ENCODE data around the gene MISFA. TPM values are rescaled to one million over a fixed set of nuclear protein-coding genes. Genes with fewer than 3 reads are reported as not detected.

MISFA gene
- total and polyA plus RNA-seq, 9 of the 15 experiments (the other 6 are each of a cell fraction or from before 2014, with no cell fraction given): 1.6 to 6.3 (median 3.4) TPM

DNA sequence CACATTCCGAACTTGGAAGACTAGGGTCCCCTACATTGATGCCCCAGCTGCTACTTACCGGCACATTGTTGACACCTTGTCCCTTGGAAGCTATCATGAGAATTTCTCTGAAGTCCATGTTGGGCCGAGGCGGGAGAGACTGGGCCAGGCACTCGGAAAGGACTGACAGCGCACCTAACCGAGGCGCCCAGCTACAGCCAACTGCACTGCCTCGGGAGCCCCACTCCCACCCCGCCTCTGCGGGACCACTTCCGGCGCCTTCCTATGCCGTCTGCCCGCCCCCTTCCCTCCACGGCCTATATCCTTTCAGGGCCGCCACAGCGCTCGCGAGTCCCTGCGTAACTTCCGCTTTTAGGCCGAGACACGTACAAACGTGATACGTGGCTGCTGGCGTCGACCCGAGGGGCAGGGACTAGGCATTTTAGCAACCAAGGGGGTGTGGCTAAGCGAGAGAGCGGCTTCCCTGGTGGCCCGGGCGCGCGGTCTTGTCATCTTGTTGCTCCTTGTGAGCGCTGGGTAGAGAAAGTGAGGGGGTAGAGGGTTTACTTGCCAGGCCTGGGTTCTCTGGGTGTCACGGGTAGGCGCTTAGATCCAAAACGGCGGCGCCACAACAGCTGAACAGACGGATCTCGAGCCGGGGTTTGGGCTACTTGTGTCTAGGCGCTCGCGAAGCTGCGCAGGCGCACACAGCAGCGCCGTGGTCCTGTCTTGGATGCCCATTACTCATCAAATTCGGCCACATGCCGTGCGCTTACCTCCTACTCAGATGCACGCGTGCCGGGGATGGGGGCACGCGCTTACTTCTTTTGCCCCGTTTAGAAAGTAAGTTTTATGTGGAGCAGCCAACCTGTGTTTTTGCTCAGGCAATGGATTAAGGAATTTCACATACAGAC is 34.8 kb downstream of the MISFA start, which contains the start of gene SPTY2D1 (continued):
- TF ChIP-seq ZBTB17 (CRISPR knock-in tag; IDR thresholded peaks at IDR 0.05) (0 out of 2 replicates have a peak, but pooled peaks have one; percentile 20), TEAD1 (CRISPR knock-in tag; IDR thresholded peaks at IDR 0.05) (peak in 1 of 2 experiments; percentile 70; a peak in 1 of 4 replicates), FOXK2 (conservative IDR thresholded peaks at IDR 0.05 in 1 of 2, IDR thresholded peaks at IDR 0.05 in 1 of 2; ENCODE audit: low read depth in 2 of 2) (peak; percentile 71 to 91), EP400 (IDR thresholded peaks at IDR 0.05) (peak; percentile 96), ERF (CRISPR knock-in tag; IDR thresholded peaks at IDR 0.05) (0 out of 2 replicates have a peak, but pooled peaks have one; percentile 68), POLR2G (IDR thresholded peaks at IDR 0.05; ENCODE audit: low read depth, low read length) (peak; percentile 94), SIN3B (IDR thresholded peaks at IDR 0.05; ENCODE audit: low read depth) (peak; percentile 90), HNRNPUL1 (IDR thresholded peaks at IDR 0.05; ENCODE audit: low read length) (no peak), ZNF263 (CRISPR knock-in tag; IDR thresholded peaks at IDR 0.05; ENCODE audit: borderline replicate concordance) (0 out of 2 replicates have a peak, but pooled peaks have one; percentile 44), MAFK (IDR thresholded peaks at IDR 0.05; ENCODE audit: low read length) (peak; percentile 54)
- TF ChIP-seq, protein P1, sequence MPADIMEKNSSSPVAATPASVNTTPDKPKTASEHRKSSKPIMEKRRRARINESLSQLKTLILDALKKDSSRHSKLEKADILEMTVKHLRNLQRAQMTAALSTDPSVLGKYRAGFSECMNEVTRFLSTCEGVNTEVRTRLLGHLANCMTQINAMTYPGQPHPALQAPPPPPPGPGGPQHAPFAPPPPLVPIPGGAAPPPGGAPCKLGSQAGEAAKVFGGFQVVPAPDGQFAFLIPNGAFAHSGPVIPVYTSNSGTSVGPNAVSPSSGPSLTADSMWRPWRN (IDR thresholded peaks at IDR 0.05; ENCODE audit: low read depth): peak; percentile 95
- TF ChIP-seq, protein P2, sequence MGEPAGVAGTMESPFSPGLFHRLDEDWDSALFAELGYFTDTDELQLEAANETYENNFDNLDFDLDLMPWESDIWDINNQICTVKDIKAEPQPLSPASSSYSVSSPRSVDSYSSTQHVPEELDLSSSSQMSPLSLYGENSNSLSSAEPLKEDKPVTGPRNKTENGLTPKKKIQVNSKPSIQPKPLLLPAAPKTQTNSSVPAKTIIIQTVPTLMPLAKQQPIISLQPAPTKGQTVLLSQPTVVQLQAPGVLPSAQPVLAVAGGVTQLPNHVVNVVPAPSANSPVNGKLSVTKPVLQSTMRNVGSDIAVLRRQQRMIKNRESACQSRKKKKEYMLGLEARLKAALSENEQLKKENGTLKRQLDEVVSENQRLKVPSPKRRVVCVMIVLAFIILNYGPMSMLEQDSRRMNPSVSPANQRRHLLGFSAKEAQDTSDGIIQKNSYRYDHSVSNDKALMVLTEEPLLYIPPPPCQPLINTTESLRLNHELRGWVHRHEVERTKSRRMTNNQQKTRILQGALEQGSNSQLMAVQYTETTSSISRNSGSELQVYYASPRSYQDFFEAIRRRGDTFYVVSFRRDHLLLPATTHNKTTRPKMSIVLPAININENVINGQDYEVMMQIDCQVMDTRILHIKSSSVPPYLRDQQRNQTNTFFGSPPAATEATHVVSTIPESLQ (CRISPR knock-in tag; IDR thresholded peaks at IDR 0.05): no peak
- TF ChIP-seq, protein P3, sequence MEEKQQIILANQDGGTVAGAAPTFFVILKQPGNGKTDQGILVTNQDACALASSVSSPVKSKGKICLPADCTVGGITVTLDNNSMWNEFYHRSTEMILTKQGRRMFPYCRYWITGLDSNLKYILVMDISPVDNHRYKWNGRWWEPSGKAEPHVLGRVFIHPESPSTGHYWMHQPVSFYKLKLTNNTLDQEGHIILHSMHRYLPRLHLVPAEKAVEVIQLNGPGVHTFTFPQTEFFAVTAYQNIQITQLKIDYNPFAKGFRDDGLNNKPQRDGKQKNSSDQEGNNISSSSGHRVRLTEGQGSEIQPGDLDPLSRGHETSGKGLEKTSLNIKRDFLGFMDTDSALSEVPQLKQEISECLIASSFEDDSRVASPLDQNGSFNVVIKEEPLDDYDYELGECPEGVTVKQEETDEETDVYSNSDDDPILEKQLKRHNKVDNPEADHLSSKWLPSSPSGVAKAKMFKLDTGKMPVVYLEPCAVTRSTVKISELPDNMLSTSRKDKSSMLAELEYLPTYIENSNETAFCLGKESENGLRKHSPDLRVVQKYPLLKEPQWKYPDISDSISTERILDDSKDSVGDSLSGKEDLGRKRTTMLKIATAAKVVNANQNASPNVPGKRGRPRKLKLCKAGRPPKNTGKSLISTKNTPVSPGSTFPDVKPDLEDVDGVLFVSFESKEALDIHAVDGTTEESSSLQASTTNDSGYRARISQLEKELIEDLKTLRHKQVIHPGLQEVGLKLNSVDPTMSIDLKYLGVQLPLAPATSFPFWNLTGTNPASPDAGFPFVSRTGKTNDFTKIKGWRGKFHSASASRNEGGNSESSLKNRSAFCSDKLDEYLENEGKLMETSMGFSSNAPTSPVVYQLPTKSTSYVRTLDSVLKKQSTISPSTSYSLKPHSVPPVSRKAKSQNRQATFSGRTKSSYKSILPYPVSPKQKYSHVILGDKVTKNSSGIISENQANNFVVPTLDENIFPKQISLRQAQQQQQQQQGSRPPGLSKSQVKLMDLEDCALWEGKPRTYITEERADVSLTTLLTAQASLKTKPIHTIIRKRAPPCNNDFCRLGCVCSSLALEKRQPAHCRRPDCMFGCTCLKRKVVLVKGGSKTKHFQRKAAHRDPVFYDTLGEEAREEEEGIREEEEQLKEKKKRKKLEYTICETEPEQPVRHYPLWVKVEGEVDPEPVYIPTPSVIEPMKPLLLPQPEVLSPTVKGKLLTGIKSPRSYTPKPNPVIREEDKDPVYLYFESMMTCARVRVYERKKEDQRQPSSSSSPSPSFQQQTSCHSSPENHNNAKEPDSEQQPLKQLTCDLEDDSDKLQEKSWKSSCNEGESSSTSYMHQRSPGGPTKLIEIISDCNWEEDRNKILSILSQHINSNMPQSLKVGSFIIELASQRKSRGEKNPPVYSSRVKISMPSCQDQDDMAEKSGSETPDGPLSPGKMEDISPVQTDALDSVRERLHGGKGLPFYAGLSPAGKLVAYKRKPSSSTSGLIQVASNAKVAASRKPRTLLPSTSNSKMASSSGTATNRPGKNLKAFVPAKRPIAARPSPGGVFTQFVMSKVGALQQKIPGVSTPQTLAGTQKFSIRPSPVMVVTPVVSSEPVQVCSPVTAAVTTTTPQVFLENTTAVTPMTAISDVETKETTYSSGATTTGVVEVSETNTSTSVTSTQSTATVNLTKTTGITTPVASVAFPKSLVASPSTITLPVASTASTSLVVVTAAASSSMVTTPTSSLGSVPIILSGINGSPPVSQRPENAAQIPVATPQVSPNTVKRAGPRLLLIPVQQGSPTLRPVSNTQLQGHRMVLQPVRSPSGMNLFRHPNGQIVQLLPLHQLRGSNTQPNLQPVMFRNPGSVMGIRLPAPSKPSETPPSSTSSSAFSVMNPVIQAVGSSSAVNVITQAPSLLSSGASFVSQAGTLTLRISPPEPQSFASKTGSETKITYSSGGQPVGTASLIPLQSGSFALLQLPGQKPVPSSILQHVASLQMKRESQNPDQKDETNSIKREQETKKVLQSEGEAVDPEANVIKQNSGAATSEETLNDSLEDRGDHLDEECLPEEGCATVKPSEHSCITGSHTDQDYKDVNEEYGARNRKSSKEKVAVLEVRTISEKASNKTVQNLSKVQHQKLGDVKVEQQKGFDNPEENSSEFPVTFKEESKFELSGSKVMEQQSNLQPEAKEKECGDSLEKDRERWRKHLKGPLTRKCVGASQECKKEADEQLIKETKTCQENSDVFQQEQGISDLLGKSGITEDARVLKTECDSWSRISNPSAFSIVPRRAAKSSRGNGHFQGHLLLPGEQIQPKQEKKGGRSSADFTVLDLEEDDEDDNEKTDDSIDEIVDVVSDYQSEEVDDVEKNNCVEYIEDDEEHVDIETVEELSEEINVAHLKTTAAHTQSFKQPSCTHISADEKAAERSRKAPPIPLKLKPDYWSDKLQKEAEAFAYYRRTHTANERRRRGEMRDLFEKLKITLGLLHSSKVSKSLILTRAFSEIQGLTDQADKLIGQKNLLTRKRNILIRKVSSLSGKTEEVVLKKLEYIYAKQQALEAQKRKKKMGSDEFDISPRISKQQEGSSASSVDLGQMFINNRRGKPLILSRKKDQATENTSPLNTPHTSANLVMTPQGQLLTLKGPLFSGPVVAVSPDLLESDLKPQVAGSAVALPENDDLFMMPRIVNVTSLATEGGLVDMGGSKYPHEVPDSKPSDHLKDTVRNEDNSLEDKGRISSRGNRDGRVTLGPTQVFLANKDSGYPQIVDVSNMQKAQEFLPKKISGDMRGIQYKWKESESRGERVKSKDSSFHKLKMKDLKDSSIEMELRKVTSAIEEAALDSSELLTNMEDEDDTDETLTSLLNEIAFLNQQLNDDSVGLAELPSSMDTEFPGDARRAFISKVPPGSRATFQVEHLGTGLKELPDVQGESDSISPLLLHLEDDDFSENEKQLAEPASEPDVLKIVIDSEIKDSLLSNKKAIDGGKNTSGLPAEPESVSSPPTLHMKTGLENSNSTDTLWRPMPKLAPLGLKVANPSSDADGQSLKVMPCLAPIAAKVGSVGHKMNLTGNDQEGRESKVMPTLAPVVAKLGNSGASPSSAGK (IDR thresholded peaks at IDR 0.05): peak; percentile 99
